AG04449 (cell line): ENCODE data around the gene TBCC.
"Not testable (repeated sequence)": the region's sequence is repeated elsewhere in the genome, so short reads cannot be mapped to it uniquely, and the experiment has no call there.

Source experiments
- CTCF ChIA-PET: fragments of 350-600 bp; formaldehyde crosslinking; extraction: SDS; loops from one replicate; lab custom pipeline; 2021; ENCODE audit warnings: antibody characterized with exemption; lab: Yijun Ruan, JAX
- POLR2A ChIA-PET: fragments of 400-600, 350-600 bp; formaldehyde crosslinking; extraction: SDS; loops from one replicate; lab custom pipeline; 2020; ENCODE audit warnings: antibody characterized with exemption, inconsistent platforms; lab: Yijun Ruan, JAX
- DNase-seq: peaks from one replicate; pipeline ENCODE4 v3.0.0-alpha.2; 2010; ENCODE audit warnings: low read depth, low spot score
- H3K4me3 ChIP-seq: 2 replicates; pipeline ENCODE4 v1.5.1; 2011; ENCODE audit warnings: low read depth, mild to moderate bottlenecking, control low read depth, low read length
- TF ChIP-seq, protein P1 (sequence below): IDR thresholded peaks from one replicate; pipeline ENCODE4 v1.5.1; 2011; ENCODE audit warnings: mild to moderate bottlenecking, moderate library complexity, low read length, control low read depth, inconsistent platforms; ENCODE audit not compliant: insufficient read depth; ENCODE audit errors: missing control alignments

The TBCC gene

DNA sequence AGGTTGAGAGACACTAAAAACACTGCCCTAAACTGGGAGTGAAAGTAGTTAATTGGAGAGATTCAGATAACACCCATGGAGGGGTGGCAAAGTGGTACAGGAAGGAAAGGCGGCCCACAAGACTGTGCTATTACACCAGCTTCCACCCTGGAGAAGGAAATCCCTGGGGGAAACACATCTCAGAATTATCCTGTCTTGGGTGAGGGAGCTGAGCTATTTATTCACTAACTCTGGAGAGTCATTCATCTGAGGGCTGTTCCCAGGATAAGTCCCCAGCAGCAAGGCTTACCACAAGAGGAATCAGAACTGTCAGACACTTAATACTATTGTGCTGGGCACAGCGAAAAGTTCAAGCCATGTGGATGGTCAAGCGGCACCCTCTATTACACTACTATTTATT is 9.9 kb downstream of the TBCC start:
- ChIA-PET POLR2A (no interaction called here), CTCF (interaction anchor here (3.8 kb wide), 1 partner anchor 10 kb away, joined by 21 read pairs; no protein-coding TSS in a partner anchor)
- H3K4me3 ChIP-seq = no peak overlapping the region
- TF ChIP-seq, protein P1, sequence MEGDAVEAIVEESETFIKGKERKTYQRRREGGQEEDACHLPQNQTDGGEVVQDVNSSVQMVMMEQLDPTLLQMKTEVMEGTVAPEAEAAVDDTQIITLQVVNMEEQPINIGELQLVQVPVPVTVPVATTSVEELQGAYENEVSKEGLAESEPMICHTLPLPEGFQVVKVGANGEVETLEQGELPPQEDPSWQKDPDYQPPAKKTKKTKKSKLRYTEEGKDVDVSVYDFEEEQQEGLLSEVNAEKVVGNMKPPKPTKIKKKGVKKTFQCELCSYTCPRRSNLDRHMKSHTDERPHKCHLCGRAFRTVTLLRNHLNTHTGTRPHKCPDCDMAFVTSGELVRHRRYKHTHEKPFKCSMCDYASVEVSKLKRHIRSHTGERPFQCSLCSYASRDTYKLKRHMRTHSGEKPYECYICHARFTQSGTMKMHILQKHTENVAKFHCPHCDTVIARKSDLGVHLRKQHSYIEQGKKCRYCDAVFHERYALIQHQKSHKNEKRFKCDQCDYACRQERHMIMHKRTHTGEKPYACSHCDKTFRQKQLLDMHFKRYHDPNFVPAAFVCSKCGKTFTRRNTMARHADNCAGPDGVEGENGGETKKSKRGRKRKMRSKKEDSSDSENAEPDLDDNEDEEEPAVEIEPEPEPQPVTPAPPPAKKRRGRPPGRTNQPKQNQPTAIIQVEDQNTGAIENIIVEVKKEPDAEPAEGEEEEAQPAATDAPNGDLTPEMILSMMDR = no peak
- no peak for DNase-seq

DNA sequence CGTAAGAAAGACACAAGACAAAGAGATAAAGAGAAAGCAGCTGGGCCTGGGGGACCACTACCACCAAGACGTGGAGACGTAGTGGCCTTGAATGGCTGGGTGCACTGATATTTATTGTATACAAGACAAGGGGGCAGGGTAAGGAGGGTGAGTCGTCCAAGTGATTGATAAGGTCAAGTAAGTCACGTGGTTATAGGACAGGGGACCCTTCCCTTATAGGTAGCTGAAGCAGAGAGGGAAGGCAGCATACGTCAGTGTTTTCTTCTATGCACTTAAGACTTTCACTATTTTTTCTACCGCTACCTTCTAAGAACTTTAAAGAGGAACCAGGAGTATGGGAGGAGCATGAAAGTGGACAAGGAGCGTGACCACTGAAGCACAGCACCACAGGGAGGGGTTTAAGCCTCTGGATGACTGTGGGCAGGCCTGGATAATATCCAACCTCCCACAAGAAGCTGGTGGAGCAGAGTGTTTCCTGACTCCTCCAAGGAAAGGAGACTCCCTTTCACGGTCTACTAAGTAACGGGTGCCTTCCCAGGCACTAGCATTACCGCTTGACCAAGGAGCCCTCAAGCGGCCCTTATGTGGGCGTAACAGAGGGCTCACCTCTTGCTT is 11.9 kb downstream of the TBCC start:
- H3K4me3 ChIP-seq, POLR2A ChIA-PET, DNase-seq: not testable (repeated sequence)
- CTCF ChIA-PET = interaction anchor here (0.6 to 3.8 kb wide), 3 partner anchors 8 to 166 kb away, joined by 3 to 21 read pairs (median 5); no protein-coding TSS in a partner anchor

DNA sequence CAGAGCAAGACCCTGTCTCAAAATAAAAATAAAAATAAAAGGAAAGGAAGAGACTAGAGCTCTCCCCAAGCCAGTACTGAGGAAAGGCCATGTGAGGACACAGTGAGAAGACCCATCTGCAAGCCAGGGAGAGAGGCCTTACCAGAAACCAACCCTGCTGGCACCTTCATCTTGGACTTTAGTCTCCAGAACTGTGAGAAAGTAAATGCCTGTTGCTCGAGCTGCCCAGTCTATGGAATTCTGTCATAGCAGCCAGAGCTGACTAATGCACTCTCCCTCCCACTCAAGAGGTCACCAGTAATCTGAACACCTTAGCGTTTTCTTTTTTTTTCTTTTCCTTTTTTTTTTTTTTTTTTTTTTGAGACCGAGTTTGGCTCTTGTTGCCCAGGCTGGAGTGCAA is 16.2 kb downstream of the TBCC start:
- no peak overlapping the region for H3K4me3 ChIP-seq
- POLR2A ChIA-PET = interaction anchor here (0.7 to 1.1 kb wide), 2 partner anchors 53 to 149 kb away, joined by 3 to 4 read pairs; partner anchors contain the start of gene RPL7L1
- CTCF ChIA-PET = interaction anchor here (0.8 to 7.2 kb wide), 8 partner anchors 9 to 70 kb away, joined by 3 to 143 read pairs (median 4); partner anchors contain the start of gene TBCC
- DNase-seq = no peak
- TF ChIP-seq, protein P1 = no peak

DNA sequence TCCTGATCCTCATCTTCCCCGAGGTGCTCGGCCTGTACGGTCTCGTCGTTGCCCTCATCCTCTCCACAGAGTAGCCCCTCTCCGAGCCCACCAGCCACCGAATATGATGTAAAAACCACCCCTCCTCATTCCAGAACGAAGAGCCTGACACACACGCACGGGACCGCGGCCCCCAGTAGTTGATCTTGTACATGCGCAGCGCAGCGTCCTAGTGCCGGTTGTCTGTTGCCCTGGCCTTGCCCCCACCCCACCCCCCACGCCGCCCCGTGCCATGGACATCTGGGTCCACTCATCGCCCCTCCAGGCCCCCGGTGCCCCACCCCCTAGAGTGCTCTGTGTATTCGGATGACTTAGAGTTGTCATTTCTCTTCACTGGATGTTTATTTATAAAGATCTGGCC is 18.3 kb downstream of the TBCC start:
- CTCF ChIA-PET = interaction anchor here (0.6 to 7.2 kb wide), 16 partner anchors 8 to 172 kb away, joined by 3 to 143 read pairs (median 16); partner anchors contain the start of gene RPL7L1
- POLR2A ChIA-PET = no interaction called here
- TF ChIP-seq, protein P1 = no peak
- peak overlapping the region; percentile 34; the same call in 1 of the 2 replicates for H3K4me3 ChIP-seq
- no peak for DNase-seq

DNA sequence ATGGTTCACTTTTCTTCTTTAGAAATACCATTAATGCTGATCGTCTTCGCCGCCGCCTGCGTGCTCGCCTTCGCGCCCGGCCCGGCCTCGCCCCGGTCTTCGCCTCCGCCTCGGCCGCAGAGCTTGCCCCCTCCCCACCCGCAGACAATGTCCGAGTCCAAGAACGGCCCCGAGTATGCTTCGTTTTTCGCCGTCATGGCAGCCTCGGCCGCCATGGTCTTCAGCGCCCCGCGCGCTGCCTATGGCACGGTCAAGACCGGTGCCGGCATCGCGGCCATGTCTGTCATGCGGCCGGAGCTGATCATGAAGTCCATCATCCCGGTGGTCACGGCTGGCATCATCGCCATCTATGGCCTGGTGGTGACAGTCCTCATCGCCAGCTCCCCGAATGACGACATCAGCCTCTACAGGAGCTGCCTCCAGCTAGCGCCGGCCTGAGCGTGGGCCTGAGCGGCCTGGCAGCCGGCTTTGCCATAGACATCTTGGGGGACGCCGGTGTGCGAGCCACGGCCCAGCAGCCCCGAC is 18.8 kb downstream of the TBCC start:
- DNase-seq = no peak
- POLR2A ChIA-PET = interaction anchor here (1.0 kb wide), 1 partner anchor 25 kb away, joined by 3 read pairs; no protein-coding TSS in a partner anchor
- CTCF ChIA-PET = interaction anchor here (0.6 to 7.2 kb wide), 24 partner anchors 8 to 173 kb away, joined by 3 to 143 read pairs (median 7); partner anchors contain the start of gene RPL7L1
- TF ChIP-seq, protein P1 = no peak
- peak overlapping the region; percentile 34 for H3K4me3 ChIP-seq

DNA sequence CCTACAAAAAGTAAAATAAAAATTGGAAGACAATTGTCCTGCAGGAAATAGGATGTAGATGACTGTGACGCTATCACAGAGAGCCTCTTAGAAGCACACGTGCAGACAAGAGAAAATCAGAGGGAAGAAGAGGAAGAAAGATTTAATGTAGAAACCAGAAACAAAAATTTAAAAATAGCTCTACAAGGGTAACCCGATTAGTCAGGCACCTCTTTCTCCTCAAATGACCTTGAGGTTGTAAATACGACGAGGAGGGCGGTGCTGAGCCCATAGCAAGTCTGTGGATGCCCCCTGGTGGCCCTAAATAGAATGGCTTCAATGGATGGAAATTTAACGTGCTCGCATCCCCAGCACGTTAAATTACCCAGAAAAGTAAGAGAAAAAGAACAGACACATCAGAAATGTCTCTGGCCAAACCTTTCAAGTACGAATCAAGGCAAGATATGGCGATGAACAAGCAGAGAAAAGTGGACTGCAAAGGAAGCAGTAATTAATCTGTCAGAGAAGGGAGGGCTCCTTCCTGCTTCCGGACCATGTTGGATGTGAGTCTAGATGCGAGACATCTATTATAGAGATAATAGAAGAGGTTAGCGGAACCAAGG is 19.3 kb downstream of the TBCC start:
- peak; percentile 52 for DNase-seq
- TF ChIP-seq, protein P1 = peak; percentile 81
- peak overlapping the region; percentile 34 for H3K4me3 ChIP-seq
- ChIA-PET CTCF (interaction anchor here (0.6 to 7.2 kb wide), 36 partner anchors 9 to 179 kb away, joined by 3 to 143 read pairs (median 6); partner anchors contain the start of genes RPL7L1 and TBCC), POLR2A (interaction anchor here (1.0 to 1.4 kb wide), 2 partner anchors 19 to 24 kb away, joined by 3 to 5 read pairs; partner anchors contain the start of gene TBCC)
